K562 (cell line): ENCODE data around the gene RPL7L1. TPM values are rescaled to one million over a fixed set of nuclear protein-coding genes. Genes with fewer than 3 reads are reported as not detected.

Experiments used
- ATAC-seq: fragments of 200-7000 bp; cut with Tn5 transposase; 3 replicates; pipeline ENCODE4 v1.9.1; 2020; ENCODE audit warnings: moderate library complexity
- BruUV-seq: library from RNA; stranded (reverse); fragments of 400-500 nt; replicated peaks from 2 replicates; lab custom pipeline; 2021; lab: Mats Ljungman, UMichigan
- CTCF ChIA-PET: fragments of 300-600 bp; formaldehyde crosslinking; extraction: SDS; loops from one replicate; lab custom pipeline; 2021; ENCODE audit warnings: low intra/inter-chr PET ratio; lab: Yijun Ruan, JAX
- POLR2A ChIA-PET: fragments of 300-600, 350-650 bp; sonication (Branson Sonifier 250); formaldehyde crosslinking; extraction: SDS; loops from one replicate; lab custom pipeline; 2021; ENCODE audit warnings: antibody characterized with exemption, inconsistent platforms; lab: Yijun Ruan, JAX
- DNase-seq, 4 experiments: peaks; one replicate each; pipeline versions ENCODE4 v3.0.0 to v3.0.0-alpha.2; 2011 to 2018; ENCODE audit warnings: low spot score in 3 of 4, mixed read lengths in 3 of 4; ENCODE audit errors: extremely low read depth in 1 of 4
- FAIRE-seq: peaks from 2 replicates; lab custom pipeline; 2011; peaks lifted over from hg19 to GRCh38; lab: Jason Lieb, UNC
- H2AFZ ChIP-seq: 2 replicates; pipeline ENCODE4 v1.6.0; 2011; ENCODE audit warnings: low read depth, low read length, control low read depth, inconsistent platforms
- H3K27ac ChIP-seq: fragments of 200-600 bp; 3 replicates; pipeline ENCODE4 v1.8.0; 2011; ENCODE audit warnings: low read depth, mild to moderate bottlenecking, control low read depth, inconsistent platforms, low read length, moderate library complexity, mixed read lengths; ENCODE audit errors: extremely low read depth
- H3K27me3 ChIP-seq, 2 experiments: fragments of 300-600 bp in 1 of 2; 2 replicates in 1 of 2; 3 replicates in 1 of 2; pipeline versions ENCODE4 v1.6.0 to v1.8.0; 2011; ENCODE audit warnings: inconsistent platforms in 2 of 2, low read length in 2 of 2, mild to moderate bottlenecking in 1 of 2, mixed read lengths in 1 of 2, moderate library complexity in 1 of 2; ENCODE audit not compliant: control insufficient read depth in 2 of 2, insufficient read depth in 2 of 2
- H3K36me3 ChIP-seq: fragments of 300-600 bp; 3 replicates; pipeline ENCODE4 v1.8.0; 2011; ENCODE audit warnings: mild to moderate bottlenecking, low read length, inconsistent platforms; ENCODE audit not compliant: control insufficient read depth, insufficient read depth
- H3K4me1 ChIP-seq, 2 experiments: fragments of 200-600 bp in 1 of 2; replicated peaks in 1 of 2; 2 replicates in 1 of 2; 3 replicates in 1 of 2; pipeline versions ENCODE4 v1.5.1 to v1.8.0; 2011; ENCODE audit warnings: inconsistent platforms in 2 of 2, low read length in 2 of 2, mild to moderate bottlenecking in 1 of 2, mixed read lengths in 1 of 2, moderate library complexity in 1 of 2; ENCODE audit not compliant: control insufficient read depth in 2 of 2, insufficient read depth in 2 of 2
- H3K4me2 ChIP-seq: 2 replicates; pipeline ENCODE4 v1.6.1; 2011; ENCODE audit warnings: low read length, control low read depth, inconsistent platforms, mixed read lengths; ENCODE audit not compliant: insufficient read depth
- H3K4me3 ChIP-seq: fragments of 200-600 bp; sonication (generic), shearing (Covaris generic); 2 replicates; pipeline ENCODE4 v1.5.1; 2016; ENCODE audit warnings: control low read depth, inconsistent platforms
- H3K79me2 ChIP-seq: fragments of 200-600 bp; 3 replicates; pipeline ENCODE4 v1.8.0; 2011; ENCODE audit warnings: low read length, inconsistent platforms; ENCODE audit not compliant: control insufficient read depth, insufficient read depth
- H3K9ac ChIP-seq, 2 experiments: 2 replicates each; pipeline versions ENCODE4 v1.6.0 to v1.6.1; 2011; ENCODE audit warnings: low read depth in 2 of 2, low read length in 2 of 2, control low read depth in 1 of 2, inconsistent platforms in 1 of 2, mild to moderate bottlenecking in 1 of 2, mixed read lengths in 1 of 2; ENCODE audit not compliant: insufficient read depth in 1 of 2
- H3K9me1 ChIP-seq: one replicate; pipeline ENCODE4 v1.6.0; 2011; ENCODE audit warnings: inconsistent platforms, mild to moderate bottlenecking, low read length, moderate library complexity; ENCODE audit not compliant: control insufficient read depth, insufficient read depth
- H3K9me3 ChIP-seq: replicated peaks from 2 replicates; pipeline ENCODE4 v1.5.1; 2011; ENCODE audit warnings: low read depth, low read length, inconsistent platforms; ENCODE audit not compliant: control insufficient read depth, insufficient read depth
- H4K20me1 ChIP-seq: replicated peaks from 2 replicates; pipeline ENCODE4 v1.6.1; 2011; ENCODE audit warnings: low read length, inconsistent platforms, mixed read lengths; ENCODE audit not compliant: control insufficient read depth, insufficient read depth
- BCLAF1 ChIP-seq, 2 experiments: fragments of 450-650 bp in 1 of 2; IDR thresholded peaks; 2 replicates each; pipeline ENCODE4 v1.6.1; 2011 to 2017; ENCODE audit warnings: low read depth in 2 of 2, antibody characterized with exemption in 1 of 2, borderline replicate concordance in 1 of 2, low read length in 1 of 2, mild to moderate bottlenecking in 1 of 2, mixed read lengths in 1 of 2; ENCODE audit not compliant: control insufficient read depth in 1 of 2
- CTCF ChIP-seq, 3 experiments: IDR thresholded peaks in 2 of 3; conservative IDR thresholded peaks in 1 of 3; 2 replicates each; pipeline ENCODE4 v1.5.1; 2011 to 2012; ENCODE audit warnings: low read length in 3 of 3, mild to moderate bottlenecking in 3 of 3, control low read depth in 2 of 3, improper control_type of control experiment in 1 of 3, inconsistent platforms in 1 of 3, low read depth in 1 of 3, mixed read lengths in 1 of 3, moderate library complexity in 1 of 3; ENCODE audit not compliant: insufficient read depth in 2 of 3
- KLF10 ChIP-seq: fragments of 250-450 bp; sonication (Bioruptor Pico); IDR thresholded peaks from 2 replicates; pipeline ENCODE4 v1.6.1; 2021; ENCODE audit warnings: matching md5 sums
- PRPF4 ChIP-seq: fragments of 200-400 bp; formaldehyde crosslinking; IDR thresholded peaks from one replicate; pipeline ENCODE4 v1.6.1; 2017; ENCODE audit warnings: low read length, low read depth, mild to moderate bottlenecking; ENCODE audit not compliant: insufficient read depth, poor library complexity, severe bottlenecking
- RAD51 ChIP-seq: fragments of 450-650 bp; IDR thresholded peaks from 2 replicates; pipeline ENCODE4 v1.7.1; 2016; ENCODE audit warnings: low read depth, mild to moderate bottlenecking, borderline replicate concordance
- RBFOX2 ChIP-seq: fragments of 200-400 bp; formaldehyde crosslinking; IDR thresholded peaks from 2 replicates; pipeline ENCODE4 v1.6.1; 2017; ENCODE audit warnings: low read depth, mild to moderate bottlenecking, low read length, moderate library complexity
- WGBS: fragments of 100-300 bp; shearing (Covaris generic); methylation state at CpG from one replicate; pipeline ENCODE4 v1.1.6; 2016; ENCODE audit warnings: low coverage, mixed read lengths; ENCODE audit not compliant: insufficient coverage; ENCODE audit errors: missing lambda C conversion rate; 5-methylcytosine and 5-hydroxymethylcytosine counted together
- in situ Hi-C: fragments of 300-500 bp; cut with MboI; formaldehyde crosslinking; loops from 4 replicates; pipeline ENCODE4 v1.15.0; 2018; ENCODE audit warnings: inconsistent platforms, mixed read lengths
- intact Hi-C: fragments of 100-400 bp; cut with micrococcal nuclease; formaldehyde crosslinking; loops from 2 replicates; pipeline ENCODE4 v1.14.2; 2022
- polyA plus RNA-seq, 8 experiments: library from polyadenylated mRNA; depleted of rRNA in 4 of 8; stranded (reverse) in 5 of 8; unstranded in 3 of 8; fragments of >200 nt; fragmentation: Nextera tagmentation in 2 of 8; fragmentation: Illumina TruSeq in 1 of 8; extraction: Ambion mirVana in 2 of 8; extraction: Trizol in 1 of 8; gene quantifications; 2 replicates each; pipeline versions ENCODE4 v1.2.1 to v1.2.3, GENCODE V29; 2011 to 2014; ENCODE audit warnings: inconsistent platforms in 1 of 8, missing spikeins in 1 of 8
- total RNA-seq, 7 experiments: library from RNA; depleted of rRNA in 6 of 7; stranded (reverse); fragments of >200 nt in 6 of 7; fragmentation: Illumina TruSeq in 2 of 7; extraction: Trizol in 2 of 7; gene quantifications; 2 replicates each; pipeline versions ENCODE4 v1.2.1 to v1.2.3, GENCODE V29; 2011 to 2021; ENCODE audit warnings: low replicate concordance in 1 of 7

Gene RPL7L1
- total and polyA plus RNA-seq, 9 of the 15 experiments (the other 6 are each of a cell fraction or from before 2014, with no cell fraction given), result 129 to 259 (median 164) TPM

- H2AFZ ChIP-seq, result no peak overlapping the region
- FAIRE-seq (no peak), DNase-seq (no peak), ATAC-seq (no peak)
- no peaks in the 10 kb centered on the region for H3K9me1 ChIP-seq
- peaks cover 13% of the 10 kb centered on the region for H3K79me2 ChIP-seq
- no peaks in the 10 kb centered on the region; the same call in 1 of the 2 replicates for H4K20me1 ChIP-seq
- intact Hi-C loops, result no loop called here
- H3K27ac ChIP-seq, result no peak overlapping the region
- H3K36me3 ChIP-seq, result peaks cover 73% of the 10 kb centered on the region
- H3K27me3 ChIP-seq, result no peaks in the 10 kb centered on the region
- no peak overlapping the region for H3K4me2 ChIP-seq
- ChIA-PET CTCF (no interaction called here), POLR2A (interaction anchor here (0.8 to 1.0 kb wide), 2 partner anchors 11 to 22 kb away, joined by 3 read pairs; no protein-coding TSS in a partner anchor)
- no peaks in the 10 kb centered on the region; a peak in 1 of 5 replicates for H3K4me1 ChIP-seq
- H3K9me3 ChIP-seq, result no peaks in the 10 kb centered on the region
- in situ Hi-C loops, result no loop called here
- 85% methylated on average over 11 of the region's 13 CpGs for WGBS
- BruUV-seq, result no TSS peak
- peak overlapping the region in 1 of 2 experiments; percentile 17; a peak in 1 of 4 replicates for H3K9ac ChIP-seq
- H3K4me3 ChIP-seq, result no peak overlapping the region
- TF ChIP-seq BCLAF1 (IDR thresholded peaks at IDR 0.05; ENCODE audit: borderline replicate concordance in 1 of 2, control insufficient read depth in 1 of 2, low read depth in 2 of 2, low read length in 1 of 2) (no peak), CTCF (IDR thresholded peaks at IDR 0.05 in 2 of 3, conservative IDR thresholded peaks at IDR 0.05 in 1 of 3; ENCODE audit: insufficient read depth in 2 of 3, low read depth in 1 of 3, low read length in 3 of 3) (no peak), RAD51 (no peak), KLF10 (CRISPR knock-in tag) (no peak), RBFOX2 (no peak), PRPF4 (no peak)
Observed at GRCh38 chr6:42937548-42938427, 58.4 kb downstream of the RPL7L1 start.
